Stimulated activated CD4-positive, alpha-beta T cell treated with anti-CD3 and anti-CD28 coated beads, Interleukin-4, amount 100 ng/mL, for 1 hour (primary cell): ENCODE measurements around the gene EID1.

Experiments
- DNase-seq: peaks from one replicate; pipeline ENCODE4 v3.0.0-alpha.2; 2020

The EID1 gene

GRCh38 chr15:48914717-48915116 lies 36.8 kb downstream of the EID1 start:
- DNase-seq, result no peak

DNA sequence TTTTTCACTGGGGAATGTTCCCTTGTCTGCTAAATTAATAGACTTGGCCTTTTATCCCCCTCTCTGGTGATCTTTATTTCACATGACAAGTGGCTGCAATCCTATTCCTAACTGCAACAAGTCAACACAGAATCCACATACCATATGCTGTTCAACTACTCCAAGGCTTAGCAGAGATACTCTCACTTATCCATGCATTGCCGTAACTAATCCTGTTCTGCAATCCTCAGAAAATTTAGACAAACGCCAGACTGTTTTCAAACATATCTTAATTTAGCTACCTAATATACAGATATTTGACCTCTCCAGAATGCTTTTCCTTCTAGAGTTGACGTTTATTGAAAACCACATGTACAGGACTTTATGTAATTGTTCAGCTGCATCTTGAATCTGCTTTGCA lies 37.9 kb downstream of the EID1 start:
- no peak for DNase-seq

DNA sequence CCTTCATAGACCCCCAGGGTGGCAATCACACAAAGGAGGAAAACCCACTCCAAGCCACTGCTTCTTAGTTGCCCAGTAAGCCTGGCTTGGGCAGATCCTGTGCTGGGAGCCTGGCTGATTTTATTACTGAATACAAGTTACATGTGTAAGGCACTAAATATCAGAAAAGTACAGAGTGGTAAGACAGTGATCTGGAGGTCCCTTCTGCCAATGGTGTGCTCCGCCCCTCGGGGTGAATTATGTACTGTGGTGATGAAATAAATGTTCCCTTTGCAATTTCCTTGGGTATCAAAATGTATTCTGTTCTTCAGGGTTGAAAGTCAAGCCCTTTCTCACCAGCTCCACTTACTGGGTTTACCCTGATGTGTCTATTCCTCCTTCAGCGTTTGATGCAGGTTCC lies 38.8 kb downstream of the EID1 start:
- no peak for DNase-seq

- no peak for DNase-seq
These were observed 44.1 kb downstream of the EID1 start for GRCh38 chr15:48922046-48922445.

DNA sequence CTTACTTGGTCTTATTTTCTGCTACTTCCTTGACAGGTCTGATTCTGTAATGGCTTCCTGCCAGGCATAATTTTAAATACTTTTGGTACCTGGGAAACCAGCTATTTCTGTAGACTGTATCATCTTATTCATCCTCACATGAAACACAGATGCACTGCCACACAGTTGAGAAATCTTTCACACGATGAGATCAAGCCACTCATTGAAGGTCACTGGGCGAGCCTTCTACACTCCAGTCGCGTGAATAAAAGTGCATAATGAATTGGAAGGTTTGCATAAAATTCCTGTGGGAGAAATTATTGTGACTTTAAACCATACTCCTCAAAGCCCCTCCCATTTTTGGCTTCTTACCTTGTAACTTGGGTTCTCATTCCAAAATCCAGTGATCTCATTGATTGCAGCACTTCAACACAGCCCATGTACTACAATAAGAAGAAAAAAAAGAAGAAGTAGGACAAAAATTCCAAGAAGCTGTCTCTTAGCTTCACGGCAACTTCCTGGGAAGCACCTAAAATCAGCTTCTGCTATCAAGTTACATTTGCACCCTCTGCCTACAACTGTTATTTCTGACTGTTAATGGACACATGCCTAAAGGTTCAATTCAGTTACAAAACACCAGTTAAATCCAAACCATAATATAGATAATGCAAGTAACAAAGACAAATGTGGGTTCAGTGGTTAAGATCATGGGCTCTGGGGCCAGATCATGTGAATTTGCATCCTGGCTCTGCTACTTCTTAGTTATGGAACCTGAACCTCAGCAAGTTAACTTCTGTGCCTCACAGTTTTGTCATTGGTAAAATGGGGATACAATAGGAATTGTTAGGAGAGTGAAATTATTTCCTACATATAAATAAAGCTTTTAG lies 46.8 kb downstream of the EID1 start:
- DNase-seq, result no peak

GRCh38 chr15:48925714-48926223 lies 47.8 kb downstream of the EID1 start:
- DNase-seq, result no peak

GRCh38 chr15:48928877-48929538 lies 51.1 kb downstream of the EID1 start:
- no peak for DNase-seq

GRCh38 chr15:48929661-48930060 lies 51.7 kb downstream of the EID1 start:
- no peak for DNase-seq
